GM18526 (cell line): ENCODE measurements around the gene VPS37D.

Source experiments
- POLR2A ChIP-seq: IDR thresholded peaks from 3 replicates; pipeline ENCODE4 v1.6.1; 2011; ENCODE audit not compliant: insufficient read length; ENCODE audit errors: extremely low read depth

VPS37D gene

DNA sequence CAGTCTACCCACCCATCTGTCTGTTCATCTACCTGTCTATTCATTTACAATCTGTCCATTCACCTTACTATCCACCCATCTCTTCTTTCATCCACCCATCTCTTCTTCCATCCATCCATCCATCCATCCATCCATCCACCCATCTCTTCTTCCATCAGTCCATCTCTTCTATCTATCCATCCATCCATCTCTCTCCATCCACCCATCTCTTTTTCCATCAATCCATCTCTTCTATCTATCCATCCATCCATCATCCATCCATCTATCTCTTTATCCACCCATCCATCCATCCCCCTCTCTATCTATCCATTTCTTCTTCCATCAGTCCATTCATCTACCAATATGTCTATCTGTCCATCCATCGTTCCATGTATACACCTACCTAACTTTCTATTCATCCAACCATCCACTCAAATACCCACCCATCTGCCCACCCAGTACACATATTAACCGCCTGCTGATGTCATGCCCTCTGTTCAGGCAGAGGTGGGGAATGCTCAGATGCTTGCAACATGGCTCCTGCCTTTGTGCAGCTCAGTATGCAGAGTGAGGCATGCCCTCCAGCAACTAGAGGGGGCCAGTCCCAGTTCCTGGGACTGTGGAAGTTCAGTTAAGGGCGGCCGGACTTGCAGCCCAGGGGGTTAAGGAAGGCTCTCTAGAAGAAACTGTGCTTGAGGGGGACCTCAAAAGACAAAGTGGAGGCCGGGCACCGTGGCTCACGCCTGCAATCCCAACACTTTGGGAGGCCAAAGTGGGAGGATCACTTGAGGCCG, 32.0 kb upstream of the VPS37D start:
- no peak for TF ChIP-seq POLR2A

DNA sequence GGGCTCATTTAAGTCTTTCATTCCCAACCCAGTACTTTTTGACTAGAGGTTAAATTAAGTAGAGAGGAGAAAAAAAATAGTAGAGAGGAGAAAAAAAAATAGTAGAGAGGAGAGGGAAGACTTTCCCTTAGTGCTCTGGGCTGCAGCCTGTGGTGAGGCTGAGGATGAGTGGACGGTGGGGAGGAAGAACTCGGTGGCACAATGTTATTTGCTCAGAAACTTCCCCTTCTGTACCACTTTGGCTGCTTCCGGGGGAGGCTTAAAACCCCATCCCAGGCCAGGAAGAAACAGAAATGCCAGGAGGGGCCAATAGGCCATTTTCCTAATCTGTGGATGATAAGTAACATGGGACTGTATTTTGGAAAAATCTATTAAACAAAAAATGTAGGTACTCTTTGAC, 28.7 kb upstream of the VPS37D start:
- no peak for TF ChIP-seq POLR2A

DNA sequence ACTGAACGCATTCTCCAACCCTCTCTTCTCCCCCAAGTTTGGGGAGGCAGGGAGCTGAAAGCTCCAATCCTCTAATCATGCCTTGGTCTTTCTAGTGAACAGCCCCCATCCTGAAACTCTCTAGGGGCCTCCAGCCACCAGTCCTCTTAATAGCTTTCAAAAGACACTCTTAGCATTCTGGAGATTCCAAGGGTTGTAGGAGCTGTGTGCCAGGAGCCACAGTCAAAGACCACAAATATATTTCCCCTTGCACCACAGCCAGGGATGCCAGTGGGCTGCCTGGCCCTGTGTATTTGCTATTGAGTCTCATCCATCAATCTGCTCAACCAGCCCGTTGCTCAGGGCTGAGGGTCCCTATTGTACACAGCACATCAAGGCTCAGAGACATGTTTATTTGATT, 24.8 kb upstream of the VPS37D start:
- TF ChIP-seq POLR2A: no peak

DNA sequence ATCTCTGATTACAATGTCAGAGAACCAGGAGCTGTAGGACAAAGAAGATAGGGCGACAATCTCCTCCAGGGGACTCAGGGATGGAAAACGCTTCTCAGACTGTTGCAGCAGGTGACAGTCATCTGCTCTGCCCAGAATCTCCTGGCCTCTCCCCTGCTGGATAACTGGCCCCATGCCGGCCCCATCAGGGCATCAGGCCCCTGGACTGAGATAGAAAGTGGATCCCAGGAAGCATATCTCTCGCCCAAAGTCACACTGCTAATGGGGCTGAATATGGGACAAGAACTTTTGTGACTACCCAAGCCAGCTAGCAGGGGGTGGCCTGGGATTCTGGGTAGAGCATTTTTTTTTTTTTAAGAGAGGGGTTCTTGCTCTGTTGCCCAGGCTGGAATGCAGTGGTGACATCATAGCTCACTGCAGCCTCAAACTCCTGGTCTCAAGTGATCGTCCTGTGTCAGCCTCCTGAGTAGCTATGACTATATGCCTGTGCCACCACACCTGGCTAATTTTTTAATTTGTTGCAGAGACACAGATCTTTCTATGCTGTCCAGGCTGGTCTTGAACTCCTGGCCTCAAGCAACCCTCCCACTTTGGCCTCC, 22.8 kb upstream of the VPS37D start:
- TF ChIP-seq POLR2A: no peak

DNA sequence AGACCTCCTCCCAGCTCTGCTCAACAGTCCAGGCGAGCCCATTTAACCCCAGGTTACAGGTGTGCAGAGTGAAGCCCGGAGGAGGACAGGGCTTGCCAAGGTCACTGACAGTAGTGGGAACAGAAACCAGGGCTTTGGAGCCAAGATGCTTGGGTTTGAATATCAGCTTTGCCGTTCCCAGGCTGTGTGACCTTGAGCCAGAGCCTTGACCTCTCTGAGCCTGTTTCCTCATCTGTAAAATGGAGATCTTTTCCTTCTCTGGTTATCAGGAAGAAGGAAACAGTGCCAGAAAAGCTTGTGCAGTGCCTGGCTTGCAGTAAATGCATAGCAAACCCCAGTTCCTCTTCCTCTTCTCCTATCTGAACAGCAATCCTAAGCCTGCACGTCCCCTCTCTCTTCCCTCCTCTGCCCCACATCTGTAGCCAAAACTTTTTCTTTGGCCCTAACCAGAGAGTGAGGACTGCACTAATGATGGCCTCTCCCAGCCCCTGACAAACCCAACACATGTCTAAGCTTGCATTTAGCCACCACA, 21.9 kb upstream of the VPS37D start:
- TF ChIP-seq POLR2A: no peak

DNA sequence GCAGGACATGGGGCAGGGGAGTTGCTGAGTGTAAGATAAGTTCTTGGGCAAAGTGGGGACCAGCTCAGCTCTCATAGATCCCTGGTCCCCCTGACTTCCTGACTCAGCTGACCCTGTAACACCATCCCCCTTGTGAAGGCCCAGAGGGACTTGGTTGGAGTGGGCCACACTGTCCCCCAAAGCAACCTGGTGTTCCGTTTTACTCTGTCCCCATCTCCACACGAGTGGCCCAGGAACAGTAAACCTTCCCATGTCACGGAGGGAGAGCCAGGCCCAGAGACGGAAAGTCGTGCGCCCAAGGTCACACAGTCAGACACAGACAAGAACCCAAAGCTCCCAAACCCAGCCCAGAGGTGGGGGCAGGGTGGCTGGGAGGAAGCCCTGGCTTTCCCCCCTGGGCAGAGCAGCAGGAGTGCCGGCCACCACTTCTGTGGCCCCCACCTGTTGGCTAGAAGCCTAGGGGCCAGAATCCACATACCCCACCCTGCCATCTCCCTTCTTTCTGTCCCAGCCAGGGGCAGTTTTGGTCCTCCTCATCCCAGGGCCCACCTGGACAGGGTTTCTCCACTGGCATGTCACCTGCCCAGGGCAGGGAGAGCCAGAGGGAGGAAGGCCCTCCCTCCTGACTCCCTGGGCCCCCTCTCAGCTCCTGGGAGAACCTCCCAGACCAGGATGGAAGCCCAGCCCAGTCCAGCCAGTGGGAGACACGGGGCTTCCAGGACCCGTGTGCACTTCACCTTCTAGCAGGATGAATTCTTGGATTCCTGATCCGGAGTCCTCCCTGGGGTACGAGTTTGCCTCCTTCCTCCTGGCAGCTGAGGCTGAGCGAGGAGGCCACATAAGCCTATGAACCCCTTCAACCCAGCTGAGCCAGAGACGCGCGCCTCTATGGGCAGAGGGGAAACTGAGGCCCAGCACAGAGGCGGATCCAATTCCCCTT, 20.6 kb upstream of the VPS37D start:
- no peak for TF ChIP-seq POLR2A

DNA sequence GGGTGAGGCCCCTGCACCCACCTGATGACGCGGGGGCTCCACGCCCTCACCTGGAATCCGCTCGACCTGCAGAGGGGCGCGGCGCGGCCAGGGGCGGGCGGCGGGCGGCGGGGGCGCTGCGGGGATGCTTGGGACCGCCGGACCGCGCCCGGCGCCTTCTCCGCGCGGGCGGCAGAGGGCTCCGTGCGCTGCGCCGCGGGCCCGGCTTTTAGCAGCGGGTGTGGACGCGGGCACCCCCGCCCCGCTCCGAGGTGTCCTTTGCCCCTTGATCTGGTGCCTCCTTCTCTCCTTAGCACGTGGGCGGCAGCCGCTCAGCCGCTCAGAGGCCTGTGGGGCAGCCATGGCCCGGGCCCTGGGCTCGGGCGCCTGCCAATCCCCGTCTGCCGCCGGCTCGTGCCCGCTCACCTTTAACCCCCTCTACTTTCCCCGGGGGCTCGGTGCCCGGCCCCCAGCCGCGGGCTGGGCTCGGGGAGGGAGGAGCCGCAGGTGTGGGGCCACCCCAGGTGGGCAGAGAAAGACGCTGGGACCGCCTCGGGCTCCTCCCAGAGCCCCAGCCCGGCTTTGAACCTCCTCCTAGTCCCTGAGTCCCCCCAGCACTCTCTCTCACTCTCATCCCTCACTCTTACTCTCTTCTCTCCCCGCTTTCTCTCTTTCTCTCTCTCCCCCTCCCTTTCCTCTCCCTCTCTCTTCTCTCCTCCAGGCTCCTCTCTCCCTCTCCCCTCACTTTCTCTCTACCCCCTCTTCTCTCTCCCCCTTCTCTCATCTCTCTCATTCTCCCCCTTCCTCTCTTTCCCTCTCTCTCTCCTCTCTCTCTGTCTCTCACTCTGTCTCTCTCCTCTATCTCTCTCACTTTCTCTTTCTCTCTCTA, 19.7 kb upstream of the VPS37D start:
- no peak for TF ChIP-seq POLR2A

DNA sequence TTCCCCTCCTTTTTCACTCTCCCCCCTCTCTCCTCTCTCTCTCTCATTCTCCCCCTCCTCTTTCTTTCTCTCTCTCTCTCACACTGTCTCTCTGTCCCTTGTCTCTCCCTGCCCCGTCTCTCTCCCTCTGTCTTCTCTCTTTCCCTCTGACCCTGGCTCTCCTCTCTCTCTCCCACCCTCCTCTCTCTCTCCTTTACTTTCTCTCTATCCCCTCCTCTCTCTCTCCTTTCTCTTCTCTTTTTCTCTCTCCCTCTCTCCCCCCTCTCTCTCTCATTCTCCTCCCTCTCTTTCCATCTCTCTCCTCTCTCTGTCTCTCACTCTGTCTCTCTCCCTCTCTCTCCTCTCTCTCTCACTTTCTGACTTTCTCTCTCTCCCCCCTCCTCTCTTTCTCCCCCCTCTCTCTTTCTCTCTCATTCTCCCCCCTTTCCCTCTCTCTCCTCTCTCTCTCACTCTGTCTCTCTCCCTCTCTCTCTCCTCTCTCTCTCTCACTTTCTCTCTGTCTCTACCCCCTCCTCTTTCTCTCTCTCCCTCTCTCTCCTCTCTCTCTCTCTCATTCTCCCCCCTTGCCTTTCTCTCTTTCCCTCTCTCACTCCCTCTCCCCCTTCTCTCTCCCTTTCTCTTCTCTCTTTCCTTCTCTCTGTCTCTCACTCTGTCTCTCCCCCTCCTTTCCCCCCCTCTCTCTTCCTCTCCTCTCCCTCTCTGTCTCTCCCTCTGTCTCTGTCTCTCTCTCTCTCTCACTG, 18.9 kb upstream of the VPS37D start:
- no peak for TF ChIP-seq POLR2A

DNA sequence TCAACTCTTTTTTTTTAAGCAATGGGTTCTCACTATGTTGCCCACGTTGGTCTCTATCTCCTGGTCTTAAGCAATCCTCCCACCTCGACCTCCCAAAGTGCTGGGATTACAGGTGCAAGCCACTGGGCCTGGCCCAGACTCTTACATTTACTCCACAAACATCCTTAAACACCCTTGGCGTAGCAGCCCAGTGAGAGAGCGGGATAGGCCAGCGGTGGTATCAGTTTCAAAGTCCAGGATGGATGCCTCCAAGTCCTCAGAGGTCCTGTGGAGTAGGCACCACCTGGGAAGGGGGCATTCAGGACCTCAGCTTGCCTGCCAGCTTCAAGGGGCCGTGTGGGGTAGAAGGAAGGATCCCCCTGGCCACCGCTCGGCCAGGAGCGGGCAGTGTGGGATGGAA, 18.1 kb upstream of the VPS37D start:
- no peak for TF ChIP-seq POLR2A

DNA sequence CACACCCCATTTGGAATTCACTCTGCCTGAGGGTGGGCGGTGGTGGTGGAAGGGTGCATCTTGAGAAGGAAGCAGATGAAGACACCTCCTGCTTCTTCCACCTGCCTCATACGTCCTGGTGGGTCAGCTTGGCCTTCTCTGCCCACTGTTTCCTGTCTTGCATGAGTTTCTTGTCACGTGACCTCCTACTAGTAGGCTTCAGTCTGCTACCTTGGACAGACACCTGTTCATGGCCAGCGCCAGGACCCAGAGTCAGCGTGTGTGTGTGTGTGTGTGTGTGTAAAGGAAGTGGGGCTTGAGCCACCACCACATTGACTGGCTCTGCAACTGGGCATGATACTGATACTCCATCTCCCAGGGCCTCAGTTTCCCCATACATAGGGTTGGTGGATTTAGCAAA, 17.1 kb upstream of the VPS37D start:
- no peak for TF ChIP-seq POLR2A

DNA sequence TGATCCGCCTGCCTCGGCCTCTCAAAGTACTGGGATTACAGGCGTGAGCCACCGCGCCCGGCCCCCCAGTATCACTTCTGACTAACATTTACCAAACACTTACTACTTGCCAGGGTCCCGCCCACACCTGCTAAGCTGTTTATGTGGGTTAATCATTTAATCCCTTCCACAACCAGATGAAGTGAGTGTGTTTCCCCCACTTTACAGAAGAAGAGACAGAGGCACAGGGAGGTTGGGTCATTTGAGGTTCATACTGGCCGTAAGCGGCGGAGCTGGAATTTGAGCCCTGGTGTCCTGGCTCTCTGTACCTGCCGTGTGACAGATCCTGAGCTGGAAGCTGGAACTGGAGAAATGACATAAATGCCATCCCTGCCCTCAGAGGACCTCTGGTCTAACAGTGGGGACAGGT, 15.1 kb upstream of the VPS37D start:
- TF ChIP-seq POLR2A: no peak

DNA sequence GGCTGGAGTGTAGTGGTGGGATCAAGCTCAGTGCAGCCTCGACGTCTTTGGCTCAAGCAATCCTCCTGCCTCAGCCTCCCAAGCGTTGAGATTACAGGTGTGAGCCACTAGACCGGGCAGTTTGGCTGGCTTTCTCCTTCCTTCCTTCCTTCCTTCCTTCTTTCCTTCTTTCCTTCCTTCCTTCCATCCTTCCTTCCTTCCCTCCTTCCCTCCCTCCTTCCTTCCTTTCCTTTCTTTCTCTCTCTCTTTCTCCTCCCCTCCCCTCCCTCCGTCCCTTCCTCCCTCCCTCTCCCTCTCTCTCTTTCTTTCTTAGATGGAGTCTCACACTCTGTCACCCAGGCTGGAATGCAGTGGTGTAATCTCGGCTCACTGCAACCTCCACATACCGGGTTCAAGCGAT, 7.6 kb upstream of the VPS37D start:
- TF ChIP-seq POLR2A: no peak

DNA sequence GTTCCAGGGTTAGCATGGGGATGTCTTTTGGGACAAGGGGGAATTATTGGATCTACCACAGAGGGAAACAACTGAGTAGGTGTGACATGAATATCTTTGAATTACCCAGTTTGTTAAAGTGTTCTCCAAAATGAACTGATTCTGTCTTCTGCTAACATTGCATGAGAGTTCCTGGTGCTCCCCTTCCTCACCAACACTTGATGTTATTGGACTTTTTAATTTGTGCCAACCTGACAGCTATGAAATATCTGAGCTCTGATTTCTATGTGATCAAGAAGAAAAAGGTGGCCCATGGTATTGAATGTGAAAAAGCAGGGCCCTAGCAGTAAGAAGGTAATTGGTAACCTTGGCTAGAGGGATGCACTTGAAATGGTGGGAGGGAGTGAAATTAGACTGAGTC, 4.6 kb upstream of the VPS37D start:
- TF ChIP-seq POLR2A: no peak
